Ascending aorta (tissue), 2 donors: ENCODE data around the gene CHKB. TPM values are rescaled to one million over a fixed set of nuclear protein-coding genes. Genes with fewer than 3 reads are reported as not detected.

Experiments
- DNase-seq, 2 donors: peaks; one replicate each; pipeline ENCODE4 v3.0.0-alpha.2; 2019; ENCODE audit warnings: low spot score in 2 of 2
- H3K27ac ChIP-seq, 2 donors: fragments of 200-600 bp; sonication (generic); one replicate each; pipeline ENCODE4 v1.5.1; 2016 to 2017; ENCODE audit warnings: mild to moderate bottlenecking in 1 of 2
- H3K27me3 ChIP-seq: fragments of 200-600 bp; sonication (generic); one replicate; pipeline ENCODE4 v1.5.1; 2017
- H3K36me3 ChIP-seq, 2 donors: fragments of 200-600 bp; sonication (generic); one replicate each; pipeline ENCODE4 v1.5.1; 2016
- H3K4me1 ChIP-seq, 2 donors: fragments of 200-600 bp; sonication (generic); one replicate each; pipeline ENCODE4 v1.5.1; 2016 to 2017; ENCODE audit warnings: mild to moderate bottlenecking in 1 of 2
- H3K4me3 ChIP-seq, 2 donors: fragments of 200-600 bp; sonication (generic); one replicate each; pipeline ENCODE4 v1.5.1; 2016 to 2017; ENCODE audit warnings: mild to moderate bottlenecking in 1 of 2
- H3K9me3 ChIP-seq, 2 donors: fragments of 200-600 bp; sonication (generic); one replicate each; pipeline ENCODE4 v1.5.1; 2016
- intact Hi-C: fragments of 100-400 bp; cut with DNase I; formaldehyde crosslinking; loops from one replicate; pipeline ENCODE4 v1.15.1; 2023
- total RNA-seq: library from RNA; depleted of rRNA; stranded (reverse); fragments of >200 nt; gene quantifications from one replicate; pipeline ENCODE4 v1.1.0, GENCODE V29; 2016
- TF ChIP-seq, protein P1 (sequence below), 3 experiments: fragments of 200-600 bp in 2 of 3; fragments of 450-650 bp in 1 of 3; sonication (generic) in 2 of 3; IDR thresholded peaks; one replicate each; pipeline ENCODE4 v1.5.1; 2016 to 2019; ENCODE audit warnings: antibody characterized with exemption in 3 of 3, mild to moderate bottlenecking in 1 of 3, moderate library complexity in 1 of 3

Gene CHKB
- total RNA-seq, 1 donor from 2014 or later, result 82.4 TPM

DNA sequence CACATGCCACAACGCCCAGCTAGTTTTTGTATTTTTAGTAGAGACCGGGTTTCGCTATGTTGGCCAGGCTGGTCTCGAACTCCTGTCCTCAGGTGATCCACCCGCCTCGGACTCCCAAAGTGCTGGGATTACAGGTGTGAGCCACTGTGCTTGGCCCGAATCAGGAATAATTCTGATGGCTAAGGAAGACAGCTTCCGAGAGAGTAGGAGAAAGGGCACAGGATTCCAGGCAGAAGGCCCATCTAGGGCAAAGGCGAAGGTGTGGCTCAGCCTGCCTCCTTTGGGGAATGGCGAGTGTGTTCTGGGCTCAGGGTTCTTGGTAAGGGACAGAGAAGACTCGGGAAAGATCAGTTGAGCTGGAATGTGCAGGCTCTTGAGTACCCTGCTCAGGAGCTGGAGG, 18.4 kb downstream of the CHKB start:
- TF ChIP-seq, protein P1, sequence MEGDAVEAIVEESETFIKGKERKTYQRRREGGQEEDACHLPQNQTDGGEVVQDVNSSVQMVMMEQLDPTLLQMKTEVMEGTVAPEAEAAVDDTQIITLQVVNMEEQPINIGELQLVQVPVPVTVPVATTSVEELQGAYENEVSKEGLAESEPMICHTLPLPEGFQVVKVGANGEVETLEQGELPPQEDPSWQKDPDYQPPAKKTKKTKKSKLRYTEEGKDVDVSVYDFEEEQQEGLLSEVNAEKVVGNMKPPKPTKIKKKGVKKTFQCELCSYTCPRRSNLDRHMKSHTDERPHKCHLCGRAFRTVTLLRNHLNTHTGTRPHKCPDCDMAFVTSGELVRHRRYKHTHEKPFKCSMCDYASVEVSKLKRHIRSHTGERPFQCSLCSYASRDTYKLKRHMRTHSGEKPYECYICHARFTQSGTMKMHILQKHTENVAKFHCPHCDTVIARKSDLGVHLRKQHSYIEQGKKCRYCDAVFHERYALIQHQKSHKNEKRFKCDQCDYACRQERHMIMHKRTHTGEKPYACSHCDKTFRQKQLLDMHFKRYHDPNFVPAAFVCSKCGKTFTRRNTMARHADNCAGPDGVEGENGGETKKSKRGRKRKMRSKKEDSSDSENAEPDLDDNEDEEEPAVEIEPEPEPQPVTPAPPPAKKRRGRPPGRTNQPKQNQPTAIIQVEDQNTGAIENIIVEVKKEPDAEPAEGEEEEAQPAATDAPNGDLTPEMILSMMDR (IDR thresholded peaks at IDR 0.05), result no peak
- intact Hi-C loops, result loop anchor here (5.0 kb wide), 1 partner anchor 57 kb away; the partner anchor contains the start of genes LMF2 and NCAPH2
- no peak overlapping the region for H3K27ac ChIP-seq

DNA sequence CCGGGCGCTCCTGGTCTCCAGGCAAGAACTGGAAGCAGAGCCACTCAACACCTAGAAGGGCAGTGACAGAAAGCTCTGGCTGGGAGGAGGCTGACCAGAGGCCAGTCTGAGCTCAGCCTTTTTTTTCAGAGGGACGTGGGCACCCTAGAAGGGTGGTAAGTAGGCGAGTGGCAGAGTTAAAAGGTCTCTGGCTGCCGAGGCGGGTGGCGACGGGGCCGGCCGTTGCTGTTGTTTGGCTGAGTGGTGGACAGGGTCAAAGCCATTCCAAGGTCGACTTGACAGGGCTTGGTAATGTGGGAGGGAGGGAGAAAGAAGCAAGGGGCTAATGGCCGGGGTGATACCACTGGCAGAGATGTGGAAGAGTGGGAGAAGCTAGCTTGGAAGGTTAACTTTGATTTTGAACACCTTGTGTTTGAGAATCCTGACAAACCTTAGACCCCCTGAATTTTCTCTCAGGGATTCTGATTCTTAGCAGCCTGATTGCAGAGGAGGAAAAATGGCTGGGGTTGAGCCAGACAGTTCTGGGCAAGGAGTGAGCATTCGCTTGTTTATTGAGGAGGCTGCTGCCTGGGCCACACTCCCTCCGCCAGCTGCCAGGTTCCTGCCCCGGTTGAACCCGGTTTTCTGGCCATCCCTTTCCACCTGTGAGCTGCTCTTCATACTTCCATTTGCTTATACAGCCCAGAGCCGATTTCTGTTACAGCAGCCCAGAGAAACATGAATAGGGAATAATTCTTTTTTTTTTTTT, 19.1 kb downstream of the CHKB start:
- intact Hi-C loops, result loop anchor here (5.0 kb wide), 1 partner anchor 56 kb away; the partner anchor contains the start of genes LMF2 and NCAPH2
- Histone ChIP-seq H3K27me3 (no peaks in the 10 kb centered on the region), H3K9me3 (no peaks in the 10 kb centered on the region), H3K36me3 (no peaks in the 10 kb centered on the region), H3K4me1 (peaks cover 0 to 8% of the 10 kb centered on the region in 2 donors), H3K27ac (no peak overlapping the region), H3K4me3 (peak overlapping the region; percentile 66 to 70)
- DNase-seq, result no peak
- TF ChIP-seq, protein P1 (IDR thresholded peaks at IDR 0.05), result no peak

More for the DNA sequence above, 18.4 kb downstream of the CHKB start:
- no peak overlapping the region for H3K4me3 ChIP-seq
- DNase-seq, result no peak
- H3K9me3 ChIP-seq, result no peaks in the 10 kb centered on the region
- no peaks in the 10 kb centered on the region for H3K36me3 ChIP-seq
- peaks cover 0 to 8% of the 10 kb centered on the region in 2 donors for H3K4me1 ChIP-seq
- H3K27me3 ChIP-seq, result no peaks in the 10 kb centered on the region

DNA sequence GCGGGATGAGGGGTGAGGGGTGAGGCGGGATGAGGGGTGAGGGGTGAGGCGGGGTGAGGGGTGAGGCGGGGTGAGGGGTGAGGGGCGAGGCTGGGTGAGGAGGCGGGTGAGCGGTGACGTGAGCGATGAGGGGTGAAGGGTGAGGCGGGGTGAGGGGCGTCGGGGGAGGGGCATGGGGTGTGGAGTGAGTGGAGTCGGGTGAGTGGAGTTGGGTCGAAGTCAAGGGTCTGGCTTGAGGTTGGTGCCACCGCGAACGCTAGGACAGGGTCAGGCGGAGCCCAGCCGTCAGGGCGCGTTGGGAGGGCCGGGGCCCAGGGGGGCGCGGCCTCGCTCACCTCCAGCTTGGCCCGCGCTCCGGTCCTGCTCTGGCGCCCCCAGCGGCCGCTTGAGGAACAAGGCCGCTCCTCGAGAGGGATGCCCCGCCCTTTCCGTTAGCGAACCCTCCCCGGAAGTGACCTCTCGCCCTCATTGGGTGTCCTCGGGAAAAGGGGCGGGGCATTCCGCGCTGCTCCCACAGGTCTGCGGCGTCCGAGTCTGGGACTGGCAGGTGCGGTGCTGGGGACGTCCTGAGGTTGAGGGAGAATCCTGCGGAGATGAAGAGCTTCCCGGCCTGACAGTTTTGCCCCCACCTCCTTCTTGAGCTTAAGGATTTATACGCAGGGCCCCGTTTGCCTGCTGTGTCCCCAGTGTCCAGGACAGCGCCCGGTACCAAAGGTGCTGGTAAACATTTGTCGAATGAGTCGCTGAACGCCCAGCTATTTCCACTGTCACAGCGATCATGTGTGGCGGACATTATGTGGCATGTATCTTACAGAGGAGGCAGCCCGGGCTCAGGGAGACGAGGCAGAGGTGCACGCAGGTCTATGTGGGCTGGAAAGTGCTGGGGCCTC, 19.9 kb downstream of the CHKB start, which contains the start of gene SYCE3:
TSS of gene SYCE3 (minus strand) at position 397 of the 890 bp plus-strand sequence. CDS start 6,514 bp downstream, outside the sequence.
- intact Hi-C loops, result loop anchor here (1.0 to 5.0 kb wide), 3 partner anchors 20 to 55 kb away; partner anchors contain the start of genes CHKB, LMF2 and NCAPH2
- Histone ChIP-seq H3K4me3 (peak within 1 kb of the TSS; percentile 66 to 70), H3K4me1 (peaks cover 0 to 8% of the 10 kb centered on the region in 2 donors), H3K27ac (no peak within 1 kb of the TSS), H3K9me3 (no peaks in the 10 kb centered on the region), H3K27me3 (no peaks in the 10 kb centered on the region), H3K36me3 (no peaks in the 10 kb centered on the region)
- TF ChIP-seq, protein P1 (IDR thresholded peaks at IDR 0.05), result peak; percentile 91 to 99 (median 98)
- peak; percentile 87 to 97 for DNase-seq

DNA sequence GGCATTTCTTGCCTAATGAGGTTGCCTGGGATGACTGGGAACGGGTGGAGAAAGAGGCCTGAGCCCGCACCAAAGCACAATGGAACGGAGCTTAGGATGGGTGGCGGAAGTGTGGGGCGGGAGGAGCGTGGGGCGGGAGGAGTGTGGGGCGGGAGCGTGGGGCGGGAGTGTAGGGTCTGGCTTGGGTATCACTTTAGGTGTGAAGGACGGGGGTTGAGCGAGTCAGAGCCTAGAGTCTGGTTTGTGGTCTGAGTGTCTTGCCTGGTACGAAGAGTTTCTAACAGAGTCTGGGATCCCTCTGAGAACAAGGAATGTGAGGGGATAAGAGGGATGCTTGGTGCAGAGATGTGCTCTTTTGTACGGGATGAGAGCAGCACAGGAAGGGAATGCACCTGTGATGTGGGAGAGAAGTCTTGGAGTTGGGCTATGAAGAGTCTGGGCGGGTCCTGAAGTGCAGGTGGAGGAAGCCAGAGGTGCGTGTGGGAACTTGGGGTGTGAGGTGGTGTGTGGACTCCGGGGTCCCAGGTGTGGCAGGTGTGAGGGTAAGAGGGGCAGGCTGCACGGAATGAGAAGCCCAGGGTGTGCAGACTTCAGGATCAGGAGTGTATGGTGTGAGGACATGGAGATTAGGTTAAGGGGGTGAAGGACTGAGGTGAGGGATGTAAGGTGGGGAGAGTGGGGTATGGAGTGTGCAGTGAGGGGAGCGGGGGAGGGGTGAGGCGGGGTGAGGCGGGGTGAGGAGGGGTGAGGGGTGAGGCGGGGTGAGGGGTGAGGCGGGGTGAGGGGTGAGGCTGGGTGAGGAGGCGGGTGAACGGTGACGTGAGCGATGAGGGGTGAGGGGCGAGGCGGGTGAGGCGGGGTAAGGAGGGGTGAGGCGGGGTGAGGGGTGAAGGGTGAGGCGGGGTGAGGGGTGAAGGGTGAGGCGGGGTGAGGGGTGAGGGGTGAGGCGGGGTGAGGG, 21.0 kb downstream of the CHKB start:
- TF ChIP-seq, protein P1 (IDR thresholded peaks at IDR 0.05), result no peak
- H3K4me1 ChIP-seq, result peaks cover 0 to 8% of the 10 kb centered on the region in 2 donors
- H3K27me3 ChIP-seq, result no peaks in the 10 kb centered on the region
- H3K27ac ChIP-seq, result no peak overlapping the region
- no peak for DNase-seq
- H3K9me3 ChIP-seq, result no peaks in the 10 kb centered on the region
- no peak overlapping the region for H3K4me3 ChIP-seq
- H3K36me3 ChIP-seq, result no peaks in the 10 kb centered on the region
- intact Hi-C loops, result loop anchor here (1.0 to 5.0 kb wide), 3 partner anchors 21 to 54 kb away; partner anchors contain the start of genes CHKB, LMF2 and NCAPH2
